ENCODE results near the gene MEGF10. TPM values are rescaled to one million over a fixed set of nuclear protein-coding genes. Genes with fewer than 3 reads are reported as not detected.

MEGF10 gene
- total and polyA plus RNA-seq, 2 donors (not counting 1 experiment from before 2014, with no cell fraction given), result not detected

DNA sequence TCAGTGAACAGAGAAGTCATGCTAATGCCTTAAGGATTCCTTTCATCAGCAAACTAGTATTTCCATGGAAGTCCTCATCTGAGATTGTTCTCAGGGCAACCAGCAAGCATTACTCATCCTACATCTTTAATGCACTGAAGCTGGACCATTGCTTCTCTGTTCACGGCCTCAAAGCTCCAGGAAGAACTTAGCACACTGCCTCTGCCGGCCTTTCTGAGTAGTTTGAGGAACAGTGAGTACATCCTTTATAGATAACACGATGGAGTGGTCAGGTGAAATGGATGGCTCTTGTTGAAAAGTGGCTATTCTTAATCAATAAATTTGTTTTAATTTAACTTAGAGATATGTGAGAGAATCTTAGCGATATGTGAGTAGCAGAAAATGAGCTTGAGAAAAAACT lies 35.8 kb downstream of the MEGF10 start:
- H3K4me3 Mint-ChIP-seq, result no peak overlapping the region
- no peaks in the 10 kb centered on the region for H4K20me1 ChIP-seq (ENCODE audit: control insufficient read depth, insufficient read depth, low read length, poor library complexity, severe bottlenecking)
- H3K27ac Mint-ChIP-seq, result no peak overlapping the region
- no peaks in the 10 kb centered on the region for H3K36me3 ChIP-seq (replicated peaks in 1 of 2; ENCODE audit: control extremely low read depth in 1 of 2, control insufficient read depth in 1 of 2, extremely low read depth in 1 of 2, insufficient read depth in 2 of 2, low read length in 1 of 2)
- H3K27ac ChIP-seq (ENCODE audit: low read length in 2 of 2), result no peak overlapping the region
- no peak overlapping the region for H3K9ac ChIP-seq (ENCODE audit: low read length)
- no peaks in the 10 kb centered on the region for H3K4me1 ChIP-seq (ENCODE audit: control insufficient read depth in 2 of 2, insufficient read depth in 2 of 2, low read length in 2 of 2)
- H3K4me1 Mint-ChIP-seq, result no peaks in the 10 kb centered on the region
- intact Hi-C loops (cut with micrococcal nuclease), result no loop called here
- no peak for ATAC-seq (ENCODE audit: low read depth)
- no peak overlapping the region for H3K4me3 ChIP-seq (ENCODE audit: control extremely low read depth in 1 of 5, extremely low read depth in 1 of 5, insufficient read depth in 1 of 5, low read depth in 2 of 5, low read length in 4 of 5)
- WGBS (ENCODE audit: insufficient coverage), result no CpG with 5 or more reads among the region's 4 CpGs
- ChIA-PET POLR2A (no interaction called here), CTCF (interaction anchor here (0.6 kb wide), 1 partner anchor 786 kb away, joined by 3 read pairs; no protein-coding TSS in a partner anchor)
- no peaks in the 10 kb centered on the region for H3K79me2 ChIP-seq (ENCODE audit: control insufficient read depth, insufficient read depth, low read length)
- H2AFZ ChIP-seq (ENCODE audit: insufficient read depth, low read depth, low read length, poor library complexity, severe bottlenecking), result no peak overlapping the region
- no peaks in the 10 kb centered on the region for H3K9me3 Mint-ChIP-seq (ENCODE audit: insufficient read depth)
- no peak for DNase-seq
- no peak for TF ChIP-seq EZH2 (IDR thresholded peaks at IDR 0.05; ENCODE audit: borderline replicate concordance, insufficient read depth, low read depth, low read length, poor library complexity, severe bottlenecking)
- TF ChIP-seq, protein P1, sequence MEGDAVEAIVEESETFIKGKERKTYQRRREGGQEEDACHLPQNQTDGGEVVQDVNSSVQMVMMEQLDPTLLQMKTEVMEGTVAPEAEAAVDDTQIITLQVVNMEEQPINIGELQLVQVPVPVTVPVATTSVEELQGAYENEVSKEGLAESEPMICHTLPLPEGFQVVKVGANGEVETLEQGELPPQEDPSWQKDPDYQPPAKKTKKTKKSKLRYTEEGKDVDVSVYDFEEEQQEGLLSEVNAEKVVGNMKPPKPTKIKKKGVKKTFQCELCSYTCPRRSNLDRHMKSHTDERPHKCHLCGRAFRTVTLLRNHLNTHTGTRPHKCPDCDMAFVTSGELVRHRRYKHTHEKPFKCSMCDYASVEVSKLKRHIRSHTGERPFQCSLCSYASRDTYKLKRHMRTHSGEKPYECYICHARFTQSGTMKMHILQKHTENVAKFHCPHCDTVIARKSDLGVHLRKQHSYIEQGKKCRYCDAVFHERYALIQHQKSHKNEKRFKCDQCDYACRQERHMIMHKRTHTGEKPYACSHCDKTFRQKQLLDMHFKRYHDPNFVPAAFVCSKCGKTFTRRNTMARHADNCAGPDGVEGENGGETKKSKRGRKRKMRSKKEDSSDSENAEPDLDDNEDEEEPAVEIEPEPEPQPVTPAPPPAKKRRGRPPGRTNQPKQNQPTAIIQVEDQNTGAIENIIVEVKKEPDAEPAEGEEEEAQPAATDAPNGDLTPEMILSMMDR (IDR thresholded peaks at IDR 0.05), result no peak
- no peaks in the 10 kb centered on the region for H3K27me3 ChIP-seq (replicated peaks in 1 of 4; ENCODE audit: control extremely low read depth in 1 of 4, control insufficient read depth in 3 of 4, insufficient read depth in 4 of 4, low read length in 3 of 4)
- H3K27me3 Mint-ChIP-seq, result peaks cover 24% of the 10 kb centered on the region
- H3K9me3 ChIP-seq (ENCODE audit: control extremely low read depth in 1 of 3, control insufficient read depth in 2 of 3, insufficient read depth in 1 of 3, low read length in 2 of 3), result no peaks in the 10 kb centered on the region
- no peak overlapping the region for H3K4me2 ChIP-seq (replicated peaks; ENCODE audit: low read depth, low read length, poor library complexity, severe bottlenecking)

DNA sequence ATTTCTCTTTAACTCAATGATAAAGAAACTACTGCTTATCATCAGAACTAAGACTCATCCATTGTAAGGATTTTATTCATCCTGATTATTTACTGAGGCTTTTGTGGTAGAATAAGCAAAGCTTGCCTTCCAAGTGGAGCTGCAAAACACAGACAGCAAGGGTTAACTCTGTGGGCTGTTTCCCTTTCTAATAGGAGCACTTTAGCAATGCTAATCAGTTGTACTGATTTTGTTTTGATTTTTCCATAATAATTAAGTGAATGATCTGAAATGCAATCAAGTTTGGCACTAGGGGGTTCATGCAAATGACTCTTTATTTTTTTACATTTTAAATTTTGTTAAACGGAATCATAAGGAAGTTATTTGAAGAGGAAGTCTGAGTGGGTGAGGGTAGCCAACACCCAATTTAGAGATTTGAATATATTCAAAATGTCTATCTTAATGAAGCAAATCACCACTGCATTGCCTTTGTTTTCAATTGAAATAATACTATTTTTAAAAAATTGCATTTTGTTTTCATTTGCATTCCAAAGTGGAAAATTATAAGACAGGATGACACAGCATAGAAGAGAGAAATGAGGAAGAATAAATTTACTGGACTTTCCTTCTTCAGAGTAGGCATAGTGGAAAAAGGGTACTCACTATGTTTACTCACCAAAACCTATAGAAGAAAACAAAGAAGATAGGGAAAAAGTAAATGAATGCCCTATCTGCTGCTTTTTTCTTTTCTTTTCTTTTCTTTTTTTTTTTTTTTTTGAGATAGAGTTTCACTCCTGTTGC lies 36.6 kb downstream of the MEGF10 start:
- no peaks in the 10 kb centered on the region for H4K20me1 ChIP-seq (ENCODE audit: control insufficient read depth, insufficient read depth, low read length, poor library complexity, severe bottlenecking)
- no peak overlapping the region for H3K9ac ChIP-seq (ENCODE audit: low read length)
- Mint-ChIP-seq H3K4me1 (no peaks in the 10 kb centered on the region), H3K27ac (no peak overlapping the region), H3K27me3 (peaks cover 30% of the 10 kb centered on the region), H3K4me3 (no peak overlapping the region), H3K9me3 (ENCODE audit: insufficient read depth) (no peaks in the 10 kb centered on the region)
- no peaks in the 10 kb centered on the region for H3K4me1 ChIP-seq (ENCODE audit: control insufficient read depth in 2 of 2, insufficient read depth in 2 of 2, low read length in 2 of 2)
- ATAC-seq (ENCODE audit: low read depth) (no peak), DNase-seq (no peak)
- CTCF ChIA-PET, result interaction anchor here (0.6 kb wide), 2 partner anchors 784 to 787 kb away, joined by 3 to 5 read pairs; no protein-coding TSS in a partner anchor
- no peak overlapping the region for H2AFZ ChIP-seq (ENCODE audit: insufficient read depth, low read depth, low read length, poor library complexity, severe bottlenecking)
- peaks cover 0 to 2% (median 0%) of the 10 kb centered on the region in 4 experiments for H3K27me3 ChIP-seq (replicated peaks in 1 of 4; ENCODE audit: control extremely low read depth in 1 of 4, control insufficient read depth in 3 of 4, insufficient read depth in 4 of 4, low read length in 3 of 4)
- H3K4me2 ChIP-seq (replicated peaks; ENCODE audit: low read depth, low read length, poor library complexity, severe bottlenecking), result no peak overlapping the region
- WGBS (ENCODE audit: insufficient coverage), result no CpG with 5 or more reads among the region's 1 CpG
- no peaks in the 10 kb centered on the region for H3K36me3 ChIP-seq (replicated peaks in 1 of 2; ENCODE audit: control extremely low read depth in 1 of 2, control insufficient read depth in 1 of 2, extremely low read depth in 1 of 2, insufficient read depth in 2 of 2, low read length in 1 of 2)
- no peaks in the 10 kb centered on the region for H3K9me3 ChIP-seq (ENCODE audit: control extremely low read depth in 1 of 3, control insufficient read depth in 2 of 3, insufficient read depth in 1 of 3, low read length in 2 of 3)
- intact Hi-C loops (cut with micrococcal nuclease), result no loop called here
- H3K4me3 ChIP-seq (ENCODE audit: control extremely low read depth in 1 of 5, extremely low read depth in 1 of 5, insufficient read depth in 1 of 5, low read depth in 2 of 5, low read length in 4 of 5), result no peak overlapping the region
- no peaks in the 10 kb centered on the region for H3K79me2 ChIP-seq (ENCODE audit: control insufficient read depth, insufficient read depth, low read length)
- no peak overlapping the region for H3K27ac ChIP-seq (ENCODE audit: low read length in 2 of 2)
- TF ChIP-seq EZH2 (IDR thresholded peaks at IDR 0.05; ENCODE audit: borderline replicate concordance, insufficient read depth, low read depth, low read length, poor library complexity, severe bottlenecking), result no peak
- TF ChIP-seq, protein P1 (IDR thresholded peaks at IDR 0.05), result no peak
- POLR2A ChIA-PET, result no interaction called here
